CD4-positive, alpha-beta T cell treated with Interleukin-10 for 1 hour (primary cell): ENCODE data around the gene STT3B.
"Not testable (repeated sequence)": the region's sequence is repeated elsewhere in the genome, so short reads cannot be mapped to it uniquely, and the experiment has no call there.

ENCODE experiments used
- DNase-seq: peaks from one replicate; pipeline ENCODE4 v3.0.0-alpha.2; 2020

Gene STT3B

GRCh38 chr3:31532587-31533168, at the start of gene STT3B:
Gene STT3B, plus strand, starts transcription at chr3:31532925. Its CDS starts 74 bp downstream, at chr3:31532999.
- DNase-seq = peak; percentile 86

- DNase-seq = no peak
These were observed 48.9 kb upstream of the STT3B start for GRCh38 chr3:31483776-31484175.

- DNase-seq = no peak
These were observed 47.5 kb upstream of the STT3B start for GRCh38 chr3:31485196-31485595.

GRCh38 chr3:31486865-31487533, 45.7 kb upstream of the STT3B start:
- DNase-seq = no peak

- no peak for DNase-seq
These were observed 44.2 kb upstream of the STT3B start for GRCh38 chr3:31488475-31489017.

GRCh38 chr3:31490502-31490901, 42.2 kb upstream of the STT3B start:
- no peak for DNase-seq

GRCh38 chr3:31491660-31492059, 41.1 kb upstream of the STT3B start:
- no peak for DNase-seq

- DNase-seq = no peak
These were observed 39.6 kb upstream of the STT3B start for GRCh38 chr3:31493149-31493548.

GRCh38 chr3:31495971-31496665, 36.6 kb upstream of the STT3B start:
- no peak for DNase-seq

- no peak for DNase-seq
These were observed 33.9 kb upstream of the STT3B start for GRCh38 chr3:31498791-31499190.

GRCh38 chr3:31499281-31499680, 33.4 kb upstream of the STT3B start:
- no peak for DNase-seq

GRCh38 chr3:31502803-31503221, 29.9 kb upstream of the STT3B start:
- peak; percentile 16 for DNase-seq

- DNase-seq = no peak
These were observed 29.3 kb upstream of the STT3B start for GRCh38 chr3:31503456-31503855.

GRCh38 chr3:31504230-31504629, 28.5 kb upstream of the STT3B start:
- no peak for DNase-seq

- DNase-seq = no peak
These were observed 27.2 kb upstream of the STT3B start for GRCh38 chr3:31505371-31506048.

GRCh38 chr3:31506515-31506914, 26.2 kb upstream of the STT3B start:
- DNase-seq = not testable (repeated sequence)

GRCh38 chr3:31508452-31509146, 24.1 kb upstream of the STT3B start:
- DNase-seq = no peak

GRCh38 chr3:31509147-31509728, 23.5 kb upstream of the STT3B start:
- DNase-seq = no peak

- no peak for DNase-seq
These were observed 18.2 kb upstream of the STT3B start for GRCh38 chr3:31514570-31514969.

GRCh38 chr3:31515486-31516284, 17.0 kb upstream of the STT3B start:
- no peak for DNase-seq

- no peak for DNase-seq
These were observed 16.0 kb upstream of the STT3B start for GRCh38 chr3:31516757-31517156.
